GM23338 (cell line): ENCODE results near the gene OPRD1. TPM values are rescaled to one million over a fixed set of nuclear protein-coding genes. Genes with fewer than 3 reads are reported as not detected.
"Not testable (repeated sequence)": the region's sequence is repeated elsewhere in the genome, so short reads cannot be mapped to it uniquely, and the experiment has no call there.

Experiments
- ATAC-seq: fragments of 200-7000 bp; cut with Tn5 transposase; 3 replicates; pipeline ENCODE4 v1.9.1; 2020
- DNase-seq: peaks from one replicate; pipeline ENCODE4 v3.0.0-alpha.2; 2015; ENCODE audit warnings: low spot score
- H2AFZ ChIP-seq: fragments of 200-600 bp; sonication (generic); 2 replicates; pipeline ENCODE4 v1.8.0; 2016; ENCODE audit warnings: antibody characterized with exemption, mild to moderate bottlenecking, moderate library complexity
- H3F3A ChIP-seq: fragments of 200-600 bp; sonication (generic); replicated peaks from 2 replicates; pipeline ENCODE4 v1.8.0; 2017; ENCODE audit warnings: antibody characterized with exemption, mixed run types, low read depth
- H3K27ac ChIP-seq: fragments of 200-600 bp; sonication (generic); 2 replicates; pipeline ENCODE4 v1.6.1; 2016; ENCODE audit warnings: low read depth
- H3K27me3 ChIP-seq: fragments of 200-600 bp; sonication (generic); 2 replicates; pipeline ENCODE4 v1.8.0; 2016; ENCODE audit warnings: mild to moderate bottlenecking, mixed run types, moderate library complexity; ENCODE audit not compliant: insufficient read depth
- H3K36me3 ChIP-seq: fragments of 200-600 bp; sonication (generic); 2 replicates; pipeline ENCODE4 v1.8.0; 2016; ENCODE audit warnings: mild to moderate bottlenecking; ENCODE audit not compliant: insufficient read depth
- H3K4me1 ChIP-seq: fragments of 200-600 bp; sonication (generic); 2 replicates; pipeline ENCODE4 v1.8.0; 2016; ENCODE audit warnings: mild to moderate bottlenecking, moderate library complexity; ENCODE audit not compliant: insufficient read depth
- H3K4me2 ChIP-seq: fragments of 200-600 bp; sonication (generic); 2 replicates; pipeline ENCODE4 v1.7.1; 2017; ENCODE audit warnings: mixed run types
- H3K4me3 ChIP-seq: fragments of 200-600 bp; sonication (generic); 2 replicates; pipeline ENCODE4 v1.6.1; 2016; ENCODE audit warnings: mixed run types
- H3K79me2 ChIP-seq: fragments of 200-600 bp; sonication (generic); replicated peaks from 2 replicates; pipeline ENCODE4 v1.8.0; 2017; ENCODE audit warnings: mild to moderate bottlenecking; ENCODE audit not compliant: insufficient read depth
- H3K9me2 ChIP-seq: fragments of 200-600 bp; sonication (generic); 2 replicates; pipeline ENCODE4 v1.8.0; 2017; ENCODE audit not compliant: insufficient read depth
- H4K20me1 ChIP-seq: fragments of 200-600 bp; sonication (generic); replicated peaks from 2 replicates; pipeline ENCODE4 v1.8.0; 2017; ENCODE audit warnings: mild to moderate bottlenecking; ENCODE audit not compliant: insufficient read depth
- H3K27ac Mint-ChIP-seq: 2 replicates; pipeline ENCODE4 v1.8.0; 2020; ENCODE audit warnings: inconsistent platforms, mild to moderate bottlenecking, moderate library complexity, mixed read lengths
- H3K27me3 Mint-ChIP-seq: 3 replicates; pipeline ENCODE4 v1.8.0; 2022; ENCODE audit warnings: low read depth, mild to moderate bottlenecking, moderate library complexity, mixed read lengths, inconsistent platforms; ENCODE audit not compliant: insufficient read depth, poor library complexity
- H3K36me3 Mint-ChIP-seq: 3 replicates; pipeline ENCODE4 v1.8.0; 2021; ENCODE audit warnings: low read depth, mild to moderate bottlenecking, inconsistent platforms, moderate library complexity, mixed read lengths
- H3K4me1 Mint-ChIP-seq: 3 replicates; pipeline ENCODE4 v1.8.0; 2020; ENCODE audit warnings: mild to moderate bottlenecking, inconsistent platforms, mixed read lengths
- H3K4me3 Mint-ChIP-seq: 3 replicates; pipeline ENCODE4 v1.8.0; 2021; ENCODE audit warnings: moderate library complexity, mild to moderate bottlenecking, inconsistent platforms, mixed read lengths
- H3K9me3 Mint-ChIP-seq: 3 replicates; pipeline ENCODE4 v1.8.0; 2020; ENCODE audit warnings: moderate library complexity, mild to moderate bottlenecking, inconsistent platforms, mixed read lengths
- CREB1 ChIP-seq: fragments of 250-450 bp; sonication (Bioruptor Pico); IDR thresholded peaks from 2 replicates; pipeline ENCODE4 v1.5.0; 2020; ENCODE audit warnings: low read depth, mild to moderate bottlenecking, moderate library complexity
- CTCF ChIP-seq, 2 experiments: fragments of 200-600 bp in 1 of 2; sonication (generic) in 1 of 2; conservative IDR thresholded peaks; 2 replicates each; pipeline versions ENCODE4 v1.5.1 to v1.6.1; 2016 to 2017; ENCODE audit warnings: antibody characterized with exemption in 2 of 2, low read depth in 2 of 2, mild to moderate bottlenecking in 2 of 2, moderate library complexity in 1 of 2
- EZH2 ChIP-seq: fragments of 200-600 bp; sonication (generic); IDR thresholded peaks from one replicate; pipeline ENCODE4 v1.8.0; 2017; ENCODE audit warnings: antibody characterized with exemption, mild to moderate bottlenecking, low read depth; ENCODE audit not compliant: unreplicated experiment
- EZH2phosphoT487 ChIP-seq: fragments of 200-600 bp; sonication (generic); IDR thresholded peaks from one replicate; pipeline ENCODE4 v1.8.1; 2018; ENCODE audit warnings: antibody characterized with exemption; ENCODE audit not compliant: unreplicated experiment
- JUNB ChIP-seq: IDR thresholded peaks from one replicate; pipeline ENCODE4 v1.6.1; 2016; ENCODE audit warnings: antibody characterized with exemption; ENCODE audit not compliant: unreplicated experiment
- NANOG ChIP-seq: IDR thresholded peaks from 2 replicates; pipeline ENCODE4 v1.6.1; 2016; ENCODE audit warnings: antibody characterized with exemption, borderline replicate concordance
- POLR2AphosphoS5 ChIP-seq: IDR thresholded peaks from 2 replicates; pipeline ENCODE4 v1.6.1; 2016; ENCODE audit warnings: antibody characterized with exemption, low read depth
- STAT1 ChIP-seq: IDR thresholded peaks from one replicate; pipeline ENCODE4 v1.6.1; 2016; ENCODE audit warnings: antibody characterized with exemption; ENCODE audit not compliant: unreplicated experiment
- ZNF114 ChIP-seq: fragments of 250-450 bp; sonication (Bioruptor Pico); IDR thresholded peaks from 2 replicates; pipeline ENCODE4 v1.5.0; 2020; ENCODE audit warnings: mild to moderate bottlenecking, moderate library complexity
- polyA plus RNA-seq: library from polyadenylated mRNA; unstranded; fragments of >200 nt; fragmentation: Nextera tagmentation; extraction: Ambion mirVana; gene quantifications from 2 replicates; pipeline ENCODE4 v1.2.1, GENCODE V29; 2016
- total RNA-seq: library from RNA; depleted of rRNA; stranded (reverse); fragments of >200 nt; shearing (Covaris generic); gene quantifications from 2 replicates; pipeline ENCODE4 v1.2.3, GENCODE V29; 2014

OPRD1 gene
- total and polyA plus RNA-seq, 2 experiments from 2014 or later, result 0.55 to 2.3 TPM

DNA sequence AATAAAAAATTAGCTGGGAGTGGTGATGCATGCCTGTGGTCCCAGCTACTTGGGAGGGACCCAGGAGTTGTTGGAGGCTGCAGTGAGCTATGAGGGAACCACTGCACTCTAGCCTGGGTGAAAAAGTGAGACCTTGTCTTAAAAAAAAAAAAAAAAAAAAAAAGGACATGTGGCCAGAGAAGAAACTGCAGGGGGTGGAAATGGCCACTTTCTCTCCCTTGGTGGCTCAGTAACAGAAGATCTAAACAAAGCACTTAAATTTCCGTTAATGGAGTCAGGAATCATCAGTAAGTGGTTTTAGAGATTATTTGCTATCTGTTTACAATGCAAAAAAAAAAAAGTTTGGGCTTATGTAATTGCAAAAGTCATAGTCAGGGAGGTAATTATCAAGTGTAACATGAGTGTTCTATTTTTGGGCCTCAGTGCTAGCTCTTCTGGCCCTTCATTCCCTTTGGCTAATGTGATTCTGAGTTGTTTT, 19.3 kb upstream of the OPRD1 start:
- Mint-ChIP-seq H3K4me3 (no peak overlapping the region), H3K36me3 (no peaks in the 10 kb centered on the region), H3K4me1 (peaks cover 13% of the 10 kb centered on the region), H3K27ac (no peak overlapping the region; the same call in 1 of the 2 replicates), H3K9me3 (no peaks in the 10 kb centered on the region; the same call in 2 of the 3 replicates), H3K27me3 (peaks cover 8% of the 10 kb centered on the region)
- Histone ChIP-seq H2AFZ (peak overlapping the region; percentile 67; the same call in 1 of the 2 replicates), H3F3A (no peaks in the 10 kb centered on the region; the same call in 1 of the 2 replicates), H3K27me3 (no peaks in the 10 kb centered on the region), H4K20me1 (no peaks in the 10 kb centered on the region), H3K4me2 (no peak overlapping the region), H3K9me2 (no peaks in the 10 kb centered on the region), H3K79me2 (no peaks in the 10 kb centered on the region), H3K4me3 (no peak overlapping the region), H3K36me3 (no peaks in the 10 kb centered on the region), H3K4me1 (peaks cover 5% of the 10 kb centered on the region), H3K27ac (no peak overlapping the region)
- no peak for TF ChIP-seq POLR2AphosphoS5
- DNase-seq, result peak; percentile 31
- ATAC-seq, result no peak

DNA sequence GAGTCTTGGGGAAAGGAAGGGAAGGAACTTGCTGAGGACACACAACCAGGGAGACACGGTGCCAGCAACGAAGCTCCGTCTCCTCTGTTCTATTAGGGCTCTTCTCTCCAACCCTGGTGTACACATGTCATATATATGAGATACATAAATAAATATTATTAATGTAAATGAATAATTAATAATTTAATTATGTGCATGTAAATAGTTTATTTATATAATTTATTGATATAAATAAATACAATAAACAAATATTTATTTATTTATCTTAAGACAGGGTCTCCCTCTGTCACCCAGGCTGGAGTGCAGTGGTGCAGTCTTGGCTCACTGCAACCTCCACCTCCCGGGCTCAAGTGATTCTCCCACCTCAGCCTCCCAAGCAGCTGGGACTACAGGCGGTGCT, 17.4 kb upstream of the OPRD1 start:
- not testable (repeated sequence) for H4K20me1 ChIP-seq, H3K4me3 ChIP-seq, H3K27me3 ChIP-seq, H3K4me3 Mint-ChIP-seq, H3K27ac ChIP-seq, H3K36me3 Mint-ChIP-seq, H3K4me1 ChIP-seq, H3K9me2 ChIP-seq, DNase-seq, H3K9me3 Mint-ChIP-seq, ATAC-seq, H3K27ac Mint-ChIP-seq, H3K36me3 ChIP-seq, H3K27me3 Mint-ChIP-seq, H3K79me2 ChIP-seq, H3K4me2 ChIP-seq, H3F3A ChIP-seq
- H2AFZ ChIP-seq, result peak overlapping the region; percentile 67
- peaks cover 13% of the 10 kb centered on the region for H3K4me1 Mint-ChIP-seq

DNA sequence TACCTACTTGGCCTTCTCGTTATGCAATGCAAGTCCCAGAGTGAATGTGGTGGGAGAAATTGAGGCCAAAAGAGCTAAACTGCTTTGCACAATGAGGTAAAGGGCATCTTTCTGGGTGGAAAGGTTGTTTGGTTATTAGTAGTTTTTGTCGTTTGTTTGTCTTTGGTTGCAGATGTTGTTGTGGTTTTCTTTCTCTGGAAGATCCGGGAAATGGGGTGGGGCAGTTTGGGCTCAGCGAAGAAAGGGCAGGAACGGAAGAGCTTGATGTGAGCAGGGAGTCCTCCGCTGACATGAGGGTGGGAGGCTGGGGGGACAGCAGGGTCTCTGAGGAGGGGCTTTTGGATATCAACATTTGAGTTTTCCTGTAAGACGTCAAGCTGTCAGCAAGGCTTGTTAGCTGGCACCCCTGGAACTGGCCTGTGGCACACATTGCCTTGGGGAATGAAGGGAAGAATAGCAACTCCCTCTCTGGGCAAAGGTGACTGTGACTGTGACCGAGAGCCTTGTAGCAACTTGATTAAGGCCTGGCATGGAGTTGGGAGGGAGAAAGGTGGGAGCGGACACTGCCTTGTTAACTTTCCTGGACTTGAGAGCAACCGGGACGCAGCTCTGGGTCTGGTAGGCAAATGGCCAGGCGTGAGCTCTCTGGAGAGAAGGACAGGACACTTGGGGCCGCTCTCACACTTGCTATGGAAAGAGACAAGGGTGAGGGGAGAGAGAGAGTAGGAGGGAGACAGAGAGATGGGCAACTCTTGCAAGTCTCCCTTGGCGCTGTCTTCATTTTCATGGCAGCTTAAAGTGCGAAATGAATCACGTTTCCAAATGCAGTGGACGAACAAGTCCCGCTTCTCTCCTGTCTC, 15.4 kb upstream of the OPRD1 start:
- H3K27ac Mint-ChIP-seq, result no peak overlapping the region
- peaks cover 13% of the 10 kb centered on the region for H3K27me3 Mint-ChIP-seq
- Histone ChIP-seq H3K9me2 (no peaks in the 10 kb centered on the region), H4K20me1 (no peaks in the 10 kb centered on the region), H3K79me2 (no peaks in the 10 kb centered on the region), H3K36me3 (no peaks in the 10 kb centered on the region), H3K4me1 (peaks cover 11% of the 10 kb centered on the region), H3K27ac (no peak overlapping the region), H3K4me3 (no peak overlapping the region), H3K27me3 (no peaks in the 10 kb centered on the region), H3K4me2 (no peak overlapping the region), H3F3A (no peaks in the 10 kb centered on the region), H2AFZ (peak overlapping the region; percentile 77)
- peak; percentile 62 for DNase-seq
- no peaks in the 10 kb centered on the region; the same call in 2 of the 3 replicates for H3K9me3 Mint-ChIP-seq
- ATAC-seq, result peak; percentile 87
- TF ChIP-seq EZH2 (no peak), STAT1 (no peak), CTCF (conservative IDR thresholded peaks at IDR 0.05; ENCODE audit: low read depth in 2 of 2) (peak; percentile 27 to 83; a peak in 3 of 4 replicates), JUNB (no peak), EZH2phosphoT487 (no peak), ZNF114 (no peak), CREB1 (no peak), NANOG (no peak), POLR2AphosphoS5 (no peak)
- peaks cover 16% of the 10 kb centered on the region for H3K4me1 Mint-ChIP-seq
- no peaks in the 10 kb centered on the region for H3K36me3 Mint-ChIP-seq
- H3K4me3 Mint-ChIP-seq, result no peak overlapping the region
